NK-92 (cell line): ENCODE results near the gene FGFRL1.
"Not testable (repeated sequence)": the region's sequence is repeated elsewhere in the genome, so short reads cannot be mapped to it uniquely, and the experiment has no call there.

Experiments
- DNase-seq: peaks from one replicate; lab custom pipeline; 2025; ENCODE audit not compliant: unreplicated experiment; lab: John Stamatoyannopoulos, UW

The FGFRL1 gene

GRCh38 chr4:1048773-1049590 is 37.6 kb downstream of the FGFRL1 start:
- DNase-seq = no peak

- DNase-seq = no peak
Measured at GRCh38 chr4:1049591-1049905, 38.1 kb downstream of the FGFRL1 start.

GRCh38 chr4:1050486-1051213 is 39.2 kb downstream of the FGFRL1 start:
- DNase-seq = no peak

- no peak for DNase-seq
Measured at GRCh38 chr4:1051472-1051871, 40.0 kb downstream of the FGFRL1 start.

GRCh38 chr4:1052231-1052671 is 40.8 kb downstream of the FGFRL1 start:
- DNase-seq = no peak

GRCh38 chr4:1053080-1053661 is 41.7 kb downstream of the FGFRL1 start:
- DNase-seq = no peak

- DNase-seq = not testable (repeated sequence)
Measured at GRCh38 chr4:1053891-1054290, 42.5 kb downstream of the FGFRL1 start.

GRCh38 chr4:1054696-1055242 is 43.3 kb downstream of the FGFRL1 start:
- DNase-seq = not testable (repeated sequence)

GRCh38 chr4:1055243-1055701 is 43.8 kb downstream of the FGFRL1 start:
- not testable (repeated sequence) for DNase-seq

GRCh38 chr4:1055721-1056590 is 44.5 kb downstream of the FGFRL1 start:
- DNase-seq = peak; percentile 20

- DNase-seq = no peak
Measured at GRCh38 chr4:1056671-1057402, 45.4 kb downstream of the FGFRL1 start.

GRCh38 chr4:1057403-1057745 is 45.9 kb downstream of the FGFRL1 start:
- DNase-seq = no peak

- no peak for DNase-seq
Measured at GRCh38 chr4:1058198-1058996, 47.0 kb downstream of the FGFRL1 start.

- no peak for DNase-seq
Measured at GRCh38 chr4:1058997-1059665, 47.7 kb downstream of the FGFRL1 start.

- DNase-seq = no peak
Measured at GRCh38 chr4:1060121-1060520, 48.7 kb downstream of the FGFRL1 start.

- no peak for DNase-seq
Measured at GRCh38 chr4:1060621-1061020, 49.2 kb downstream of the FGFRL1 start.

- no peak for DNase-seq
Measured at GRCh38 chr4:1061056-1061700, 49.8 kb downstream of the FGFRL1 start.

- DNase-seq = no peak
Measured at GRCh38 chr4:1061760-1062159, 50.3 kb downstream of the FGFRL1 start.
